Stimulated activated CD4-positive, alpha-beta T cell treated with anti-CD3 and anti-CD28 coated beads, TNF-alpha, amount 100 ng/mL, for 4 hours (primary cell): ENCODE measurements around the gene FAM78B.

Experiments used
- DNase-seq, 3 experiments: peaks; one replicate each; pipeline ENCODE4 v3.0.0-alpha.2; 2020; ENCODE audit warnings: low read depth in 3 of 3

FAM78B gene

GRCh38 chr1:166120281-166120680 lies 46.5 kb downstream of the FAM78B start:
- DNase-seq = no peak

GRCh38 chr1:166119471-166119965 lies 47.3 kb downstream of the FAM78B start:
- no peak for DNase-seq

GRCh38 chr1:166117776-166118175 lies 49.0 kb downstream of the FAM78B start:
- DNase-seq = no peak

- DNase-seq = no peak
Observed at GRCh38 chr1:166116026-166116425, 50.8 kb downstream of the FAM78B start.

GRCh38 chr1:166114419-166114818 lies 52.4 kb downstream of the FAM78B start:
- DNase-seq = no peak

GRCh38 chr1:166113630-166114029 lies 53.2 kb downstream of the FAM78B start:
- DNase-seq = no peak

- DNase-seq = no peak
Observed at GRCh38 chr1:166113031-166113430, 53.8 kb downstream of the FAM78B start.

GRCh38 chr1:166112425-166112824 lies 54.4 kb downstream of the FAM78B start:
- no peak for DNase-seq

- DNase-seq = no peak
Observed at GRCh38 chr1:166111430-166111829, 55.4 kb downstream of the FAM78B start.

- no peak for DNase-seq
Observed at GRCh38 chr1:166090244-166090643, 76.6 kb downstream of the FAM78B start.

- no peak for DNase-seq
Observed at GRCh38 chr1:166089804-166090203, 77.0 kb downstream of the FAM78B start.

- DNase-seq = no peak
Observed at GRCh38 chr1:166088572-166088955, 78.2 kb downstream of the FAM78B start.

- DNase-seq = no peak
Observed at GRCh38 chr1:166087734-166088571, 78.8 kb downstream of the FAM78B start.

GRCh38 chr1:166086113-166086883 lies 80.5 kb downstream of the FAM78B start:
- DNase-seq = no peak

GRCh38 chr1:166084613-166085012 lies 82.2 kb downstream of the FAM78B start:
- DNase-seq = no peak

GRCh38 chr1:166083887-166084286 lies 82.9 kb downstream of the FAM78B start:
- no peak for DNase-seq

- DNase-seq = no peak
Observed at GRCh38 chr1:166082601-166083000, 84.2 kb downstream of the FAM78B start.

GRCh38 chr1:166080967-166081870 lies 85.6 kb downstream of the FAM78B start:
- DNase-seq = no peak

- no peak for DNase-seq
Observed at GRCh38 chr1:166080277-166080966, 86.4 kb downstream of the FAM78B start.

- DNase-seq = no peak
Observed at GRCh38 chr1:166079276-166079675, 87.5 kb downstream of the FAM78B start.

GRCh38 chr1:166073489-166073888 lies 93.3 kb downstream of the FAM78B start:
- no peak for DNase-seq
